H9 (cell line): ENCODE data around the gene PFN2. TPM values are rescaled to one million over a fixed set of nuclear protein-coding genes. Genes with fewer than 3 reads are reported as not detected.

Experiments
- DNase-seq: peaks from one replicate; pipeline ENCODE4 v3.0.0-alpha.2; 2017
- H2AFZ ChIP-seq: one replicate; pipeline ENCODE4 v1.6.1; 2013; ENCODE audit warnings: mild to moderate bottlenecking, low read length, control low read depth, moderate library complexity
- H2AK5ac ChIP-seq: 2 replicates; pipeline ENCODE4 v1.6.1; 2013; ENCODE audit warnings: low read length, control low read depth, mixed read lengths; ENCODE audit not compliant: insufficient read length
- H2BK120ac ChIP-seq: one replicate; pipeline ENCODE4 v1.6.1; 2013; ENCODE audit warnings: low read depth, mild to moderate bottlenecking, low read length, control low read depth, inconsistent platforms; ENCODE audit not compliant: poor library complexity, severe bottlenecking
- H2BK12ac ChIP-seq: 2 replicates; pipeline ENCODE4 v1.6.1; 2013; ENCODE audit warnings: low read length, control low read depth, mixed read lengths, low read depth; ENCODE audit not compliant: insufficient read length
- H2BK15ac ChIP-seq: 2 replicates; pipeline ENCODE4 v1.6.1; 2013; ENCODE audit warnings: low read depth, low read length, control low read depth
- H2BK20ac ChIP-seq: one replicate; pipeline ENCODE4 v1.6.1; 2013; ENCODE audit warnings: low read depth, mild to moderate bottlenecking, low read length, control low read depth, inconsistent platforms; ENCODE audit not compliant: poor library complexity, severe bottlenecking
- H2BK5ac ChIP-seq: 2 replicates; pipeline ENCODE4 v1.6.1; 2013; ENCODE audit warnings: low read length, control low read depth, mixed read lengths; ENCODE audit not compliant: insufficient read length
- H3K14ac ChIP-seq: 2 replicates; pipeline ENCODE4 v1.6.1; 2013; ENCODE audit warnings: low read length, control low read depth; ENCODE audit not compliant: insufficient read depth
- H3K18ac ChIP-seq: 2 replicates; pipeline ENCODE4 v1.6.1; 2013; ENCODE audit warnings: low read depth, mild to moderate bottlenecking, mixed read lengths, low read length, control low read depth; ENCODE audit not compliant: insufficient read length
- H3K23ac ChIP-seq: 2 replicates; pipeline ENCODE4 v1.6.1; 2013; ENCODE audit warnings: low read length, control low read depth, mixed read lengths, low read depth; ENCODE audit not compliant: insufficient read length
- H3K23me2 ChIP-seq: 2 replicates; pipeline ENCODE4 v1.6.1; 2013; ENCODE audit warnings: low read depth, mild to moderate bottlenecking, mixed read lengths, low read length, control low read depth; ENCODE audit not compliant: insufficient read length, poor library complexity, severe bottlenecking
- H3K27ac ChIP-seq: 2 replicates; pipeline ENCODE4 v1.5.1; 2013; ENCODE audit warnings: low read length, control low read depth, mixed read lengths, low read depth; ENCODE audit not compliant: insufficient read length
- H3K27me3 ChIP-seq: 2 replicates; pipeline ENCODE4 v1.6.1; 2013; ENCODE audit warnings: low read length, control low read depth, inconsistent platforms; ENCODE audit not compliant: insufficient read depth
- H3K4ac ChIP-seq: 2 replicates; pipeline ENCODE4 v1.6.1; 2013; ENCODE audit warnings: low read depth, mild to moderate bottlenecking, control low read depth, inconsistent platforms, low read length, moderate library complexity
- H3K4me1 ChIP-seq: 2 replicates; pipeline ENCODE4 v1.6.1; 2013; ENCODE audit warnings: low read length, control low read depth, inconsistent platforms; ENCODE audit not compliant: insufficient read depth
- H3K4me2 ChIP-seq: 2 replicates; pipeline ENCODE4 v1.6.1; 2013; ENCODE audit warnings: low read length, control low read depth, mixed read lengths; ENCODE audit not compliant: insufficient read length, insufficient read depth
- H3K56ac ChIP-seq: 2 replicates; pipeline ENCODE4 v1.6.1; 2013; ENCODE audit warnings: low read depth, mild to moderate bottlenecking, mixed read lengths, low read length, control low read depth; ENCODE audit not compliant: insufficient read length
- H3K79me1 ChIP-seq: 2 replicates; pipeline ENCODE4 v1.6.1; 2013; ENCODE audit warnings: low read depth, mild to moderate bottlenecking, moderate library complexity, low read length, control low read depth, inconsistent platforms; ENCODE audit not compliant: insufficient read depth, poor library complexity, severe bottlenecking
- H3K79me2 ChIP-seq: 2 replicates; pipeline ENCODE4 v1.6.1; 2013; ENCODE audit warnings: low read length, control low read depth, inconsistent platforms; ENCODE audit not compliant: insufficient read depth
- H3K9ac ChIP-seq: 2 replicates; pipeline ENCODE4 v1.6.1; 2013; ENCODE audit warnings: low read length, control low read depth, mixed read lengths; ENCODE audit not compliant: insufficient read length; ENCODE audit errors: extremely low read depth
- H3K9me3 ChIP-seq: one replicate; pipeline ENCODE4 v1.6.1; 2013; ENCODE audit warnings: low read depth, low read length, inconsistent platforms; ENCODE audit not compliant: control insufficient read depth
- H3T11ph ChIP-seq: one replicate; pipeline ENCODE4 v1.6.1; 2013; ENCODE audit warnings: mild to moderate bottlenecking, low read length, control low read depth, inconsistent platforms
- H4K20me1 ChIP-seq: one replicate; pipeline ENCODE4 v1.6.1; 2013; ENCODE audit not compliant: control insufficient read depth, insufficient read length, insufficient read depth
- H4K5ac ChIP-seq: 2 replicates; pipeline ENCODE4 v1.6.1; 2013; ENCODE audit warnings: low read depth, mild to moderate bottlenecking, mixed read lengths, low read length, control low read depth; ENCODE audit not compliant: insufficient read length
- H4K8ac ChIP-seq: replicated peaks from 2 replicates; pipeline ENCODE4 v1.6.1; 2013; ENCODE audit warnings: low read length, control low read depth, mixed read lengths, low read depth; ENCODE audit not compliant: insufficient read length
- H4K91ac ChIP-seq: 2 replicates; pipeline ENCODE4 v1.6.1; 2013; ENCODE audit warnings: low read depth, mild to moderate bottlenecking, moderate library complexity, mixed read lengths, low read length, control low read depth; ENCODE audit not compliant: insufficient read length
- H3K27ac Mint-ChIP-seq, 3 experiments: 2 replicates in 2 of 3; 3 replicates in 1 of 3; pipeline ENCODE4 v1.8.0; 2020 to 2021; ENCODE audit warnings: mixed read lengths in 3 of 3, mild to moderate bottlenecking in 1 of 3, moderate library complexity in 1 of 3
- H3K27me3 Mint-ChIP-seq: 2 replicates; pipeline ENCODE4 v1.8.0; 2021; ENCODE audit warnings: low read depth, mild to moderate bottlenecking, moderate library complexity, mixed read lengths
- H3K36me3 Mint-ChIP-seq, 3 experiments: 2 replicates in 2 of 3; 3 replicates in 1 of 3; pipeline ENCODE4 v1.8.0; 2020 to 2021; ENCODE audit warnings: low read depth in 3 of 3, mixed read lengths in 3 of 3; ENCODE audit not compliant: insufficient read depth in 1 of 3
- H3K4me1 Mint-ChIP-seq, 2 experiments: 2 replicates each; pipeline ENCODE4 v1.8.0; 2020; ENCODE audit warnings: mixed read lengths in 2 of 2
- H3K4me3 Mint-ChIP-seq, 2 experiments: 2 replicates in 1 of 2; 3 replicates in 1 of 2; pipeline ENCODE4 v1.8.0; 2020 to 2021; ENCODE audit warnings: mild to moderate bottlenecking in 2 of 2, mixed read lengths in 2 of 2, moderate library complexity in 1 of 2
- H3K9me3 Mint-ChIP-seq, 2 experiments: 2 replicates in 1 of 2; 3 replicates in 1 of 2; pipeline ENCODE4 v1.8.0; 2020; ENCODE audit warnings: mild to moderate bottlenecking in 2 of 2, mixed read lengths in 2 of 2, moderate library complexity in 1 of 2
- WGBS: extraction: QIAGEN DNeasy Blood & Tissue Kit; methylation state at CpG from one replicate; pipeline ENCODE4 v1.1.7; 2013; ENCODE audit warnings: missing lambda C conversion rate, low lambda C conversion rate, mixed read lengths; ENCODE audit not compliant: insufficient read length; ENCODE audit errors: extremely low coverage; 5-methylcytosine and 5-hydroxymethylcytosine counted together
- total RNA-seq: library from RNA; stranded (reverse); gene quantifications from 2 replicates; pipeline ENCODE4 v1.2.1, GENCODE V29; 2021
- TF ChIP-seq, protein P1 (sequence below): fragments of 200-600 bp; sonication (generic); conservative IDR thresholded peaks from 3 replicates; pipeline ENCODE4 v1.8.0; 2021; ENCODE audit warnings: antibody characterized with exemption, mild to moderate bottlenecking

Gene PFN2
- total RNA-seq, 1 experiment from 2014 or later, result 174 TPM

DNA sequence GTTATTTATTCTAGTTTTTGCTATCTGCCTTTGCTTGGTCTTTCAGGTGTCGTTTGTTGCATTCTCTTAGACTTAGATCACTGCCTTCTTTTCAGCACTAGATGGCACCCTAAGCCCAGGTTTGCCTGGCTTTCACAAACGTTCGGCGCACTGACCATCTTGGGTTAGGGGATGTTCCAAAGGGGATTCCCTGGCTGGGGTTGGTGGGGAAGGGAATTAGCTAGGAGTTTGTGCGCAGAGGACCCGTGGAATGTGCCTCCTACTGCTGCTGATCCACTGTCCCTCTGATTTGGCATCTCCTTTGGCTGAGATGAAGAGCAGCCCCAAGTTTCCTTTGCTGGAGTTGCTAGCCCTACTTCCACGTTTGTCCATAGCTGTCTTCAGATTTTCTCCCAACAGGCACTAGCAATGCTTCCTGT lies 33.9 kb downstream of the PFN2 start:
- Histone ChIP-seq H3K79me1 (no peaks in the 10 kb centered on the region), H3K23me2 (no peaks in the 10 kb centered on the region), H4K20me1 (no peaks in the 10 kb centered on the region), H3K9me3 (peaks cover 9% of the 10 kb centered on the region), H3K9ac (no peak overlapping the region), H3K4ac (no peak overlapping the region), H2BK15ac (no peak overlapping the region), H3K4me1 (no peaks in the 10 kb centered on the region), H3K79me2 (no peaks in the 10 kb centered on the region), H4K91ac (no peak overlapping the region), H3K4me2 (no peak overlapping the region), H3K23ac (no peak overlapping the region), H3T11ph (no peak overlapping the region), H3K56ac (no peak overlapping the region), H2AFZ (no peak overlapping the region), H2BK120ac (no peak overlapping the region), H2BK20ac (no peak overlapping the region), H3K18ac (no peak overlapping the region), H3K14ac (no peak overlapping the region), H2BK12ac (no peak overlapping the region), H3K27ac (no peak overlapping the region), H4K8ac (no peak overlapping the region), H2AK5ac (no peak overlapping the region), H2BK5ac (no peak overlapping the region), H3K27me3 (no peaks in the 10 kb centered on the region), H4K5ac (no peak overlapping the region)
- H3K4me3 Mint-ChIP-seq, result no peak overlapping the region
- H3K27ac Mint-ChIP-seq, result no peak overlapping the region; a peak in 1 of 7 replicates
- H3K36me3 Mint-ChIP-seq, result peaks cover 20 to 22% (median 20%) of the 10 kb centered on the region in 3 experiments
- H3K27me3 Mint-ChIP-seq, result no peaks in the 10 kb centered on the region
- DNase-seq, result peak; percentile 73
- H3K4me1 Mint-ChIP-seq, result no peaks in the 10 kb centered on the region
- TF ChIP-seq, protein P1, sequence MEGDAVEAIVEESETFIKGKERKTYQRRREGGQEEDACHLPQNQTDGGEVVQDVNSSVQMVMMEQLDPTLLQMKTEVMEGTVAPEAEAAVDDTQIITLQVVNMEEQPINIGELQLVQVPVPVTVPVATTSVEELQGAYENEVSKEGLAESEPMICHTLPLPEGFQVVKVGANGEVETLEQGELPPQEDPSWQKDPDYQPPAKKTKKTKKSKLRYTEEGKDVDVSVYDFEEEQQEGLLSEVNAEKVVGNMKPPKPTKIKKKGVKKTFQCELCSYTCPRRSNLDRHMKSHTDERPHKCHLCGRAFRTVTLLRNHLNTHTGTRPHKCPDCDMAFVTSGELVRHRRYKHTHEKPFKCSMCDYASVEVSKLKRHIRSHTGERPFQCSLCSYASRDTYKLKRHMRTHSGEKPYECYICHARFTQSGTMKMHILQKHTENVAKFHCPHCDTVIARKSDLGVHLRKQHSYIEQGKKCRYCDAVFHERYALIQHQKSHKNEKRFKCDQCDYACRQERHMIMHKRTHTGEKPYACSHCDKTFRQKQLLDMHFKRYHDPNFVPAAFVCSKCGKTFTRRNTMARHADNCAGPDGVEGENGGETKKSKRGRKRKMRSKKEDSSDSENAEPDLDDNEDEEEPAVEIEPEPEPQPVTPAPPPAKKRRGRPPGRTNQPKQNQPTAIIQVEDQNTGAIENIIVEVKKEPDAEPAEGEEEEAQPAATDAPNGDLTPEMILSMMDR, result peak; percentile 88
- no CpG with 5 or more reads among the region's 7 CpGs for whole genome bisulfite sequencing
- peaks cover 12 to 17% of the 10 kb centered on the region in 2 experiments; a peak in 4 of 5 replicates for H3K9me3 Mint-ChIP-seq
